Activated naive CD8-positive, alpha-beta T cell treated with anti-CD3 and anti-CD28 coated beads, Interleukin-2, amount 50 U/mL, for 16 hours (primary cell): ENCODE measurements around the gene REC8.

Experiments used
- DNase-seq: peaks from one replicate; pipeline ENCODE4 v3.0.0-alpha.2; 2020; ENCODE audit warnings: low read depth, low spot score

REC8 gene, protein sequence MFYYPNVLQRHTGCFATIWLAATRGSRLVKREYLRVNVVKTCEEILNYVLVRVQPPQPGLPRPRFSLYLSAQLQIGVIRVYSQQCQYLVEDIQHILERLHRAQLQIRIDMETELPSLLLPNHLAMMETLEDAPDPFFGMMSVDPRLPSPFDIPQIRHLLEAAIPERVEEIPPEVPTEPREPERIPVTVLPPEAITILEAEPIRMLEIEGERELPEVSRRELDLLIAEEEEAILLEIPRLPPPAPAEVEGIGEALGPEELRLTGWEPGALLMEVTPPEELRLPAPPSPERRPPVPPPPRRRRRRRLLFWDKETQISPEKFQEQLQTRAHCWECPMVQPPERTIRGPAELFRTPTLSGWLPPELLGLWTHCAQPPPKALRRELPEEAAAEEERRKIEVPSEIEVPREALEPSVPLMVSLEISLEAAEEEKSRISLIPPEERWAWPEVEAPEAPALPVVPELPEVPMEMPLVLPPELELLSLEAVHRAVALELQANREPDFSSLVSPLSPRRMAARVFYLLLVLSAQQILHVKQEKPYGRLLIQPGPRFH

GRCh38 chr14:24171422-24172260, at the start of gene REC8:
Gene REC8, plus strand, starts transcription at chr14:24172080. Its CDS starts 473 bp downstream, at chr14:24172553.
- peak; percentile 43 for DNase-seq

DNA sequence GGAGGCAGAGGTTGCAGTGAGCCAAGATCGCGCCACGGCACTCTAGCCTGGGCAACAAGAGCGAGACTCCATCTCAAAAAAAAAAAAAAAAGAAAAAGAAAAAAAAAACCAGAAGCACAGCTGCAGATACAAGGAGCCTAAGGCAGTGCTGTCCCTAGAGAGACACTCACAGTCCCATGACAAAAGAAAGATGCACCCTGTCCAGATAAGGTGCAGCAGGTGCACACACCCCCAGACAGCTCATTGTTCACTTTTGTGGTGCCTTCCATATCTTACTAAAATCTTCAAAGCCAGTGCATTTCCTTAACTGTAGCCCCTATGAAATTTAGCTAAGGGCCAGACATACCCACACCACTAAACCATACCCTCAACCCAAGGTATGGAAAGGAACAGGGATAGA, 49.5 kb upstream of the REC8 start:
- DNase-seq, result no peak

DNA sequence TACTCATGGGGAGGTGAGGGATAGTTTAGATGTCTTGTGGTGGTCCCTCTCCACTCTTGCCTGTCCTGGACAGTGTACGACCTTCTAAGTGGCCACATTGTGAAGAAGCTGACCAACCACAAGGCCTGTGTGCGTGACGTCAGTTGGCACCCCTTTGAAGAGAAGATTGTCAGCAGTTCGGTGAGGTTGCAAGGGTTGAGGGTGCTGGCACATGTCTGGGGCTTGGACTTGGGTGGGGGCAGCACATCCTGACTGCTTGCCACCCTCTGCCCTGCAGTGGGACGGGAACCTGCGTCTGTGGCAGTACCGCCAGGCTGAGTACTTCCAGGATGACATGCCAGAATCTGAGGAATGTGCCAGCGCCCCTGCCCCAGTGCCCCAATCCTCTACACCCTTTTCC, 49.0 kb upstream of the REC8 start:
- DNase-seq, result no peak

- DNase-seq, result no peak
These were observed 48.2 kb upstream of the REC8 start for GRCh38 chr14:24123424-24124417.

- DNase-seq, result no peak
These were observed 44.9 kb upstream of the REC8 start for GRCh38 chr14:24126939-24127338.

DNA sequence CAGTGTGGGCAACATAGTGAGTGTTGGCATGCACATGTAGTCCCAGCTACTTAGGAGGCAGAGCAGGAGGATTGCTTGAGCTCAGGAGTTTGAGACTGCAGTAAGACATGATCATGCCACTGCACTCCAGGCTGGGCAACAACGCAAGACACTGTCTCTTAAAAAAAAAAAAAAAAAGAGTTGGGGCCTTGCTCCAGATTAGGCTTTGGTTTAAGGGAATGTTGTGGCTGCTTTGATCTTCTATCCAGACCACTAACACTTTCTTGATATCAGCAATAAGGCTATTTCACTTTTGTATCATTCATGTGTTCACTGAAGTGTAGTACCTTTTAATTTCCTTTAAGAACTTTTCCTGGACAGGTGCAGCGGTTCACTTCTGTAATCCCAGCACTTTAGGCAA, 44.2 kb upstream of the REC8 start:
- DNase-seq, result no peak

- DNase-seq, result no peak
These were observed 42.4 kb upstream of the REC8 start for GRCh38 chr14:24129410-24129998.

DNA sequence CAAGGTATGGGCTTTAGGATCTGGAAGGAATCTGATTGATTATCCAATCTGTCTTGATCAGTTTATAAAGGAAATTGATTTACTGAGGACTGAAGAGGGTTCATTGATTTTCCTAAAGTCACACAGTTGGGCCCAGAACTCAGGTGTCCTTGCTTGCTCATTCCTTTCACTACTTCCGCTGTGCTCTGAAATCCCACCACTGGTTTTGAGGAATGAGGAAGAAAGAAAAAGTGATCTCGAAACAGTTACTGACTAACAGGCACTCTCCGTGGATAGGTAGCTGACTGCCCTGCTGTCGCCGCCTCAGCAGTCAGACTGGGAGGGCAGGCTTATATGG, 41.5 kb upstream of the REC8 start, which contains the start of gene FITM1:
FITM1 (plus strand) TSS at position 280 of the 337 bp plus-strand sequence. CDS start 905 bp downstream, outside the sequence.
- no peak for DNase-seq

- no peak for DNase-seq
These were observed 40.9 kb upstream of the REC8 start for GRCh38 chr14:24130717-24131548.

- no peak for DNase-seq
These were observed 40.3 kb upstream of the REC8 start for GRCh38 chr14:24131549-24131966.

DNA sequence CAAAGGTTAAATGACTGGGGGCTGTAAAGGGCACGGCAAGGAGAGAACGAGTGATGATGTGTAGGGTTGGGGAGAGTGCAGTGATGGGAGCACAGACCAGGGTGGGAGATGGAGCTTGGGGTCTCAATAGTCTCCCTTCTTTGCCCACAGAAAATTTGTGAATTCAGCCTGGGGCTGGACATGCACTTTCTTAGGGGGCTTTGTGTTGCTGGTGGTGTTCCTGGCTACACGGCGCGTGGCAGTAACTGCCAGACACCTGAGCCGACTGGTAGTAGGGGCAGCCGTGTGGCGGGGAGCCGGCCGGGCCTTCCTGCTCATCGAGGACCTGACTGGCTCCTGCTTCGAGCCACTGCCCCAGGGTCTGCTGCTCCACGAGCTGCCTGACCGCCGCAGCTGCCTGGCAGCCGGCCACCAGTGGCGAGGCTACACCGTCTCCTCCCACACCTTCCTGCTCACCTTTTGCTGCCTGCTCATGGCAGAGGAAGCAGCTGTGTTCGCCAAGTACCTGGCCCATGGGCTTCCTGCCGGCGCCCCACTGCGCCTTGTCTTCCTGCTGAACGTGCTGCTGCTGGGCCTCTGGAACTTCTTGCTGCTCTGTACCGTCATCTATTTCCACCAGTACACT, 39.7 kb upstream of the REC8 start:
- DNase-seq, result no peak

DNA sequence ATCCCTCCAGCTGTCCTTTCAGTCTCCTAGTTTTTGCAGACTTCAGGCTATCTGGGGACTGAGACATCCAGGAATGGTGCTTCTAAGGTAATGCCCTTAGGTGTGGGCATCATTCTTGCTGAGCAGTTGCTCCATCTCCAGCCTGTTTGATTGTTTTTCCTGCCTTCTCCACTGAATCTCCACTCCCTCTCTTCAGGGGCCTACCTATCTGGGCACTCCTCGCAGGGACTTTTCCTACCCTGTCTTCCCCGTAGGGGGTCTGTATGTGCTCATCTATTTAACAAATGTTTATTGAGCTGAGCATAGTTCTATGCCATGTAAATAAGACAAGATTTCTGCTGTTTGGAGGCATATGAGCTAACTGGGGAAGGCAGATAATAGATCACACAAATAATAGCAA, 38.9 kb upstream of the REC8 start:
- DNase-seq, result no peak

DNA sequence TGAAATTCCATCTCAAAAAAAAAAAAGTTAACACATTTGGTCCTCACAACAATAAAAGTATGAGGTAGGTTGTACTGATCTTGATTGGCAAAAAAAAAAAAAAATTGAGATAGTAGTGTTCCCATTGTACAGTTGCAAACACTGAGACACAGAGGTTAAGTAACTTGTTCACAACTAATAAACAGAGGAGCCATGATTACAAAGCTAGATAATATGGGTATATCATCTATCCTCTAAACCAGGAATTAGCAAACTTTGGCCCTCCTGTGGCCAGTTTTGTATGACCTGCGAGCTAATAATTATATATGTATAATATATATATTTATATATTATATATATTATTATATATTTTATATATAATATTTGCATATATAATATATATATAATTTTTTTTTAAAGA, 38.1 kb upstream of the REC8 start:
- DNase-seq, result no peak

GRCh38 chr14:24135584-24135833, 36.4 kb upstream of the REC8 start:
- no peak for DNase-seq

DNA sequence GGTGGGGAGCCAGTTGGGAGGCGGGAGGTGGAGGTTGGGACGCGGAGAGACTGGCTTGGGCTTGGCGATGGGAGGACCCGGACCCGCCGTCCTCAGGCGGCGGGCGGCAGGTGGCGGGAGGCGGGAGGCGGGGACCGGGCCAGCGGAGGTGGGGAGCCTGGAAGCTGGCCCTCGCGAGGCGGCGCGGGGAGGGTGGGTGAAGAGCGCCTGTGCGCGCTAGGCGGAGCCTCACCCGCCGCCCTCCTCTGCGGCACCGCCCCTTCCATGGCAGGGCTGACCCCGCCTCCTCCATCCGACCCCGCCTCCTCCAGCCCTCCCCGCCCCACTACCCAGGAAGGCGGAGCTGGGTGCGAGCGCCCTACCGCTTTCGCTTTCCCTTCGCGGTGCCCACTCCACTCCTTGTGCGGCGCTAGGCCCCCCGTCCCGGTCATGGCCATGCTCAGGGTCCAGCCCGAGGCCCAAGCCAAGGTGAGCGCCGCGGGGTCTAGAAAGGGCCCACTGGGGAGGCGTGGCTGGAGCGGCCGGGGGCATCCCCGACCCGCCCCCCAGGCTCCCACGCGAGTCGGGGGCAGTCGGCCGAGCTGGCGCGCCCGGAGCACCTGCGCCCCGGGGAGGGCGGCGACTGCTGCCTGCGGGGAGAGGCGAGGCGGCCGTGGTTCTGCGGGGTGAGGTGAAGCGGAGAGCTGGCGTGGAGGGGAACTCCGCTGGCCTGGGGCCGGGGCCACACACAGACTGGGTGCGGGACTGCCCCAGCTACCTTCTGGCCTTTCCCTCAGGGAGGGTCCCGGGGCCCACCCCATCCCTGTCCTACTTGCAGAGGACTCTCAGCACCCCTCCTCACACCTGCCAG, 35.8 kb upstream of the REC8 start, which contains the start of gene PSME1:
PSME1 (plus strand) TSS at position 361 of the 850 bp plus-strand sequence; CDS start at position 430, 69 bp downstream.
- peak; percentile 81 for DNase-seq

DNA sequence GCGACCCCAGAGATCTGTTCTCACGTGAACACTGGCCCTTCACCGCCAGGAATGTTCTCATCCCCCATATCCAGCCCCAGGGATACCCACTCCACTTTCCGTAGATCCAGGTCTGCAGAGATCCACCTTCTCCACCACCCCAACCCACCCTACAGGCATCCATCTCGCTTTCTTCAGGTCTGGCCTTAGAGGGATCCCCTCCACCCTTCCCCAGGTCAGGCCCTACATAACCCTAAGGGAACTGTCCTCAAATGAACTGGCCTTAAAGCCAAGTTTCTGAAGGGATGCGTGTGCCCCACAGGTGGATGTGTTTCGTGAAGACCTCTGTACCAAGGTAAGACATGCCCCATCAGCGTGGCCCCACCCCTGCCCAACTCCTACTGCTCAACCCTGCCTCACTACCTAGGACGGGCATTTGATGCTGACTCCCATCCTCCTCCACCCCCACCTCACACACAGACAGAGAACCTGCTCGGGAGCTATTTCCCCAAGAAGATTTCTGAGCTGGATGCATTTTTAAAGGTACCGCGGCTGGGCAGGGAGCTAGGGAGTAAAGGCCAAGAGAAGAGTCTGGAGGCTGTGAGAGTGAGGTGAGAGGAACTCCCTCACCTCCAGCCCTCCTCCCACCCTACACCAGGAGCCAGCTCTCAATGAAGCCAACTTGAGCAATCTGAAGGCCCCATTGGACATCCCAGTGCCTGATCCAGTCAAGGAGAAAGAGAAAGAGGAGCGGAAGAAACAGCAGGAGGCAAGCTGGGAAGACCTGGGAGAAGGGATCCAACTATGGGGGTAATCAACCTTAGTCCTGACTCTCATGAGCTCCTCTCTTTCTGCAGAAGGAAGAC, 35.0 kb upstream of the REC8 start:
- DNase-seq, result no peak

DNA sequence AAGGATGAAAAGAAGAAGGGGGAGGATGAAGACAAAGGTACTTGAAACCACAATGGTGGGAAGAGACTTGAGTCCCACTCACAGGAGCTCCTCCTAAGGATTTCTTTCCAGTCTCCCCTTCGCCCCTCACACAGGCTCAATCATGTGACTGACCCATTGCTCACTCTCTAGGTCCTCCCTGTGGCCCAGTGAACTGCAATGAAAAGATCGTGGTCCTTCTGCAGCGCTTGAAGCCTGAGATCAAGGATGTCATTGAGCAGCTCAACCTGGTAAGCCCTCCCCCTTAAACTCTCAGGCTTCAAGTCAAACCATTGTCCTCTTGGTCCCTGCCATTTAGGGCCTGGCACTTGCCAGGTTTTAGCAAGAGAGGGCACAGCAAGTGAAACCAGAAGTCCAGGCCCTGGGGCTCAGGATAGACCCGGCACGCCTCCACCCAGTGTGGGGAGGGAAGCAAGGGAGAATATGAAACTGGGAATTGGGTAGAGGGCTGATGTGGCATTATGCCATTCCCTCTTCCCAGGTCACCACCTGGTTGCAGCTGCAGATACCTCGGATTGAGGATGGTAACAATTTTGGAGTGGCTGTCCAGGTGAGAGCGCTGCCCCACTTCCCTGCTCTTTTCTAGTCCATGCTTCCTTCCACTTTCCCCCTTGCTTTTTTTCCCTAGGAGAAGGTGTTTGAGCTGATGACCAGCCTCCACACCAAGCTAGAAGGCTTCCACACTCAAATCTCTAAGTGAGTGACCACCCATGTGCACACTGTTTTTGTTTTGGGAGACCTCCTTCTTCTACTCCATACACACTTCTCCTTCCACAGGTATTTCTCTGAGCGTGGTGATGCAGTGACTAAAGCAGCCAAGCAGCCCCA, 34.1 kb upstream of the REC8 start:
- DNase-seq, result no peak
